ENCODE results near the gene TSKS.
A peak's percentile ranks its signal among the peaks of the same experiment; 100 is the strongest.

Gene TSKS

GRCh38 chr19:49696865-49697264 is 66.2 kb downstream of the TSKS start:
- H3K23ac ChIP-seq (ENCODE audit: low read depth, low read length, poor library complexity), result no peak overlapping the region
- no peak overlapping the region for H2AFZ ChIP-seq (ENCODE audit: low read length)
- peaks cover 3 to 5% of the 10 kb centered on the region in 2 donors for H3K4me1 ChIP-seq (ENCODE audit: control insufficient read depth in 2 of 2, insufficient read depth in 1 of 2, low read depth in 1 of 2, low read length in 2 of 2)
- H3K9me3 ChIP-seq (replicated peaks in 1 of 2; ENCODE audit: control insufficient read depth in 2 of 2, insufficient read depth in 1 of 2, low read depth in 1 of 2, low read length in 2 of 2), result peaks cover 0 to 2% of the 10 kb centered on the region in 2 donors
- H3K4me2 ChIP-seq (ENCODE audit: insufficient read depth, low read length, poor library complexity, severe bottlenecking), result no peak overlapping the region
- H3K4me3 ChIP-seq (ENCODE audit: low read length in 2 of 2), result no peak overlapping the region
- H3K14ac ChIP-seq (ENCODE audit: low read length), result no peak overlapping the region
- H3K9ac ChIP-seq (ENCODE audit: low read depth, low read length, poor library complexity), result no peak overlapping the region
- no peak overlapping the region for H3K4ac ChIP-seq (ENCODE audit: low read length)
- DNase-seq (ENCODE audit: low spot score), result no peak
- no peak overlapping the region for H2BK5ac ChIP-seq (ENCODE audit: low read length)
- H3K18ac ChIP-seq (ENCODE audit: low read length), result no peak overlapping the region
- H4K8ac ChIP-seq (ENCODE audit: low read depth, low read length), result no peak overlapping the region
- no peak overlapping the region for H3K27ac ChIP-seq (replicated peaks; ENCODE audit: low read length)
- H2AK5ac ChIP-seq (ENCODE audit: low read depth, low read length), result no peak overlapping the region
- H3K79me1 ChIP-seq (ENCODE audit: low read depth, low read length), result peaks cover 5% of the 10 kb centered on the region
- no peak overlapping the region for H2BK12ac ChIP-seq (ENCODE audit: low read length)
- no peak overlapping the region for H2BK15ac ChIP-seq (ENCODE audit: low read length)
- no peak overlapping the region for H2BK120ac ChIP-seq (ENCODE audit: low read depth, low read length)
- no peak overlapping the region for H4K91ac ChIP-seq (ENCODE audit: low read depth, low read length, poor library complexity)
- WGBS, 2 donors (ENCODE audit: extremely low coverage in 2 of 2, insufficient read length in 2 of 2, insufficient replicate concordance in 1 of 2), result no CpG with 5 or more reads among the region's 7 CpGs
- no peaks in the 10 kb centered on the region for H3K27me3 ChIP-seq (ENCODE audit: control insufficient read depth in 3 of 3, insufficient read depth in 3 of 3, low read depth in 1 of 3, low read length in 3 of 3)
- peaks cover 19 to 37% of the 10 kb centered on the region in 2 donors for H3K36me3 ChIP-seq (replicated peaks in 1 of 2; ENCODE audit: control insufficient read depth in 2 of 2, insufficient read depth in 2 of 2, low read length in 2 of 2)

GRCh38 chr19:49696115-49696514 is 67.0 kb downstream of the TSKS start:
- no CpG with 5 or more reads among the region's 6 CpGs for WGBS, 2 donors (ENCODE audit: extremely low coverage in 2 of 2, insufficient read length in 2 of 2, insufficient replicate concordance in 1 of 2)
- no peak overlapping the region for H3K23ac ChIP-seq (ENCODE audit: low read depth, low read length, poor library complexity)
- H3K9me3 ChIP-seq (replicated peaks in 1 of 2; ENCODE audit: control insufficient read depth in 2 of 2, insufficient read depth in 1 of 2, low read depth in 1 of 2, low read length in 2 of 2), result peaks cover 0 to 2% of the 10 kb centered on the region in 2 donors
- H3K27ac ChIP-seq (replicated peaks; ENCODE audit: low read length), result no peak overlapping the region
- no peak overlapping the region for H3K4me2 ChIP-seq (ENCODE audit: insufficient read depth, low read length, poor library complexity, severe bottlenecking)
- no peak overlapping the region for H3K4me3 ChIP-seq (ENCODE audit: low read length in 2 of 2)
- no peak overlapping the region for H2BK12ac ChIP-seq (ENCODE audit: low read length)
- no peak overlapping the region for H3K4ac ChIP-seq (ENCODE audit: low read length)
- H3K14ac ChIP-seq (ENCODE audit: low read length), result no peak overlapping the region
- peaks cover 3 to 7% of the 10 kb centered on the region in 2 donors for H3K4me1 ChIP-seq (ENCODE audit: control insufficient read depth in 2 of 2, insufficient read depth in 1 of 2, low read depth in 1 of 2, low read length in 2 of 2)
- H3K27me3 ChIP-seq (ENCODE audit: control insufficient read depth in 3 of 3, insufficient read depth in 3 of 3, low read depth in 1 of 3, low read length in 3 of 3), result no peaks in the 10 kb centered on the region
- no peak overlapping the region for H2BK15ac ChIP-seq (ENCODE audit: low read length)
- DNase-seq (ENCODE audit: low spot score), result no peak
- no peak overlapping the region for H2BK120ac ChIP-seq (ENCODE audit: low read depth, low read length)
- no peak overlapping the region for H2BK5ac ChIP-seq (ENCODE audit: low read length)
- H2AFZ ChIP-seq (ENCODE audit: low read length), result no peak overlapping the region
- peaks cover 2% of the 10 kb centered on the region for H3K79me1 ChIP-seq (ENCODE audit: low read depth, low read length)
- H3K9ac ChIP-seq (ENCODE audit: low read depth, low read length, poor library complexity), result no peak overlapping the region
- no peak overlapping the region for H3K18ac ChIP-seq (ENCODE audit: low read length)
- no peak overlapping the region for H4K91ac ChIP-seq (ENCODE audit: low read depth, low read length, poor library complexity)
- no peak overlapping the region for H2AK5ac ChIP-seq (ENCODE audit: low read depth, low read length)
- H3K36me3 ChIP-seq (replicated peaks in 1 of 2; ENCODE audit: control insufficient read depth in 2 of 2, insufficient read depth in 2 of 2, low read length in 2 of 2), result peaks cover 19 to 34% of the 10 kb centered on the region in 2 donors
- no peak overlapping the region for H4K8ac ChIP-seq (ENCODE audit: low read depth, low read length)

GRCh38 chr19:49692147-49692506 is 71.0 kb downstream of the TSKS start:
- WGBS, 2 donors (ENCODE audit: extremely low coverage in 2 of 2, insufficient read length in 2 of 2, insufficient replicate concordance in 1 of 2), result no CpG with 5 or more reads among the region's 16 CpGs
- Histone ChIP-seq H3K23ac (ENCODE audit: low read depth, low read length, poor library complexity) (no peak overlapping the region), H3K4me2 (ENCODE audit: insufficient read depth, low read length, poor library complexity, severe bottlenecking) (peak overlapping the region; percentile 66), H3K27ac (replicated peaks; ENCODE audit: low read length) (peak overlapping the region; percentile 66), H2BK120ac (ENCODE audit: low read depth, low read length) (peak overlapping the region; percentile 92), H3K4me1 (ENCODE audit: control insufficient read depth in 2 of 2, insufficient read depth in 1 of 2, low read depth in 1 of 2, low read length in 2 of 2) (peaks cover 17 to 18% of the 10 kb centered on the region in 2 donors), H3K14ac (ENCODE audit: low read length) (peak overlapping the region; percentile 14), H2BK5ac (ENCODE audit: low read length) (no peak overlapping the region), H3K79me1 (ENCODE audit: low read depth, low read length) (peaks cover 10% of the 10 kb centered on the region), H3K27me3 (ENCODE audit: control insufficient read depth in 3 of 3, insufficient read depth in 3 of 3, low read depth in 1 of 3, low read length in 3 of 3) (no peaks in the 10 kb centered on the region), H3K9ac (ENCODE audit: low read depth, low read length, poor library complexity) (peak overlapping the region; percentile 38), H2AK5ac (ENCODE audit: low read depth, low read length) (peak overlapping the region; percentile 64), H3K9me3 (replicated peaks in 1 of 2; ENCODE audit: control insufficient read depth in 2 of 2, insufficient read depth in 1 of 2, low read depth in 1 of 2, low read length in 2 of 2) (peaks cover 0 to 2% of the 10 kb centered on the region in 2 donors), H3K18ac (ENCODE audit: low read length) (peak overlapping the region; percentile 88), H2AFZ (ENCODE audit: low read length) (peak overlapping the region; percentile 89), H3K4me3 (ENCODE audit: low read length in 2 of 2) (peak overlapping the region; percentile 53 to 55), H4K91ac (ENCODE audit: low read depth, low read length, poor library complexity) (no peak overlapping the region), H3K36me3 (replicated peaks in 1 of 2; ENCODE audit: control insufficient read depth in 2 of 2, insufficient read depth in 2 of 2, low read length in 2 of 2) (peaks cover 16 to 52% of the 10 kb centered on the region in 2 donors), H2BK12ac (ENCODE audit: low read length) (no peak overlapping the region), H2BK15ac (ENCODE audit: low read length) (peak overlapping the region; percentile 74), H4K8ac (ENCODE audit: low read depth, low read length) (no peak overlapping the region), H3K4ac (ENCODE audit: low read length) (no peak overlapping the region)
- no peak for DNase-seq (ENCODE audit: low spot score)

- Histone ChIP-seq H3K36me3 (replicated peaks in 1 of 2; ENCODE audit: control insufficient read depth in 2 of 2, insufficient read depth in 2 of 2, low read length in 2 of 2) (peaks cover 14 to 52% of the 10 kb centered on the region in 2 donors), H3K4ac (ENCODE audit: low read length) (no peak overlapping the region), H3K27ac (replicated peaks; ENCODE audit: low read length) (peak overlapping the region; percentile 88), H3K4me2 (ENCODE audit: insufficient read depth, low read length, poor library complexity, severe bottlenecking) (peak overlapping the region; percentile 66), H3K23ac (ENCODE audit: low read depth, low read length, poor library complexity) (peak overlapping the region; percentile 8), H3K27me3 (ENCODE audit: control insufficient read depth in 3 of 3, insufficient read depth in 3 of 3, low read depth in 1 of 3, low read length in 3 of 3) (no peaks in the 10 kb centered on the region), H2BK15ac (ENCODE audit: low read length) (peak overlapping the region; percentile 74), H3K4me3 (ENCODE audit: low read length in 2 of 2) (peak overlapping the region; percentile 55 to 83), H3K4me1 (ENCODE audit: control insufficient read depth in 2 of 2, insufficient read depth in 1 of 2, low read depth in 1 of 2, low read length in 2 of 2) (peaks cover 19 to 21% of the 10 kb centered on the region in 2 donors), H3K9me3 (replicated peaks in 1 of 2; ENCODE audit: control insufficient read depth in 2 of 2, insufficient read depth in 1 of 2, low read depth in 1 of 2, low read length in 2 of 2) (peaks cover 0 to 2% of the 10 kb centered on the region in 2 donors), H3K18ac (ENCODE audit: low read length) (peak overlapping the region; percentile 90), H4K91ac (ENCODE audit: low read depth, low read length, poor library complexity) (no peak overlapping the region), H2BK120ac (ENCODE audit: low read depth, low read length) (peak overlapping the region; percentile 63), H4K8ac (ENCODE audit: low read depth, low read length) (no peak overlapping the region), H2BK5ac (ENCODE audit: low read length) (peak overlapping the region; percentile 91), H3K14ac (ENCODE audit: low read length) (peak overlapping the region; percentile 3), H3K79me1 (ENCODE audit: low read depth, low read length) (peaks cover 10% of the 10 kb centered on the region), H2BK12ac (ENCODE audit: low read length) (no peak overlapping the region), H2AK5ac (ENCODE audit: low read depth, low read length) (no peak overlapping the region), H3K9ac (ENCODE audit: low read depth, low read length, poor library complexity) (peak overlapping the region; percentile 64), H2AFZ (ENCODE audit: low read length) (peak overlapping the region; percentile 89)
- no CpG with 5 or more reads among the region's 39 CpGs for WGBS, 2 donors (ENCODE audit: extremely low coverage in 2 of 2, insufficient read length in 2 of 2, insufficient replicate concordance in 1 of 2)
- DNase-seq (ENCODE audit: low spot score), result peak; percentile 80
Measured at GRCh38 chr19:49691243-49692146, 71.6 kb downstream of the TSKS start.
